Psoas muscle (tissue), 8 donors: ENCODE data around the gene L1CAM. TPM values are rescaled to one million over a fixed set of nuclear protein-coding genes. Genes with fewer than 3 reads are reported as not detected.

ENCODE experiments used
- ATAC-seq, 4 donors: fragments of 200-7000 bp; cut with Tn5 transposase; one replicate each; pipeline ENCODE4 v1.9.1; 2020; ENCODE audit warnings: moderate library complexity in 3 of 4, mild to moderate bottlenecking in 2 of 4
- DNase-seq, 2 donors: peaks; one replicate each; pipeline ENCODE4 v3.0.0-alpha.2; 2020
- H3K27ac ChIP-seq: fragments of 200-600 bp; one replicate; pipeline ENCODE4 v1.8.0; 2022
- H3K27me3 ChIP-seq, 3 donors: fragments of 200-600 bp in 1 of 3; one replicate each; pipeline versions ENCODE4 v1.6.1 to v1.8.0; 2013 to 2022; ENCODE audit warnings: low read length in 2 of 3, mild to moderate bottlenecking in 2 of 3, moderate library complexity in 1 of 3; ENCODE audit not compliant: insufficient read depth in 3 of 3
- H3K36me3 ChIP-seq, 2 donors: fragments of 200-600 bp in 1 of 2; one replicate each; pipeline versions ENCODE4 v1.6.1 to v1.8.0; 2013 to 2022; ENCODE audit warnings: low read depth in 1 of 2, mild to moderate bottlenecking in 1 of 2, moderate library complexity in 1 of 2; ENCODE audit not compliant: insufficient read depth in 1 of 2
- H3K4me1 ChIP-seq: fragments of 200-600 bp; one replicate; pipeline ENCODE4 v1.8.0; 2022
- H3K4me3 ChIP-seq: fragments of 200-600 bp; one replicate; pipeline ENCODE4 v1.8.0; 2022; ENCODE audit warnings: mild to moderate bottlenecking
- H3K9me3 ChIP-seq: fragments of 200-600 bp; one replicate; pipeline ENCODE4 v1.8.0; 2022
- WGBS, 3 donors: extraction: QIAGEN DNeasy Blood & Tissue Kit; methylation state at CpG; one replicate each; pipeline versions ENCODE4 v1.1.6 to v1.1.7; 2013; 5-methylcytosine and 5-hydroxymethylcytosine counted together
- intact Hi-C, 2 donors: fragments of 100-400 bp; cut with DNase I; formaldehyde crosslinking; loops; one replicate each; pipeline versions ENCODE4 v1.11.0 to v1.14.2; 2022
- polyA plus RNA-seq, 3 donors: library from polyadenylated mRNA; stranded (reverse); fragments of 200-250 nt; gene quantifications; one replicate each; pipeline ENCODE4 v1.2.3, GENCODE V29; 2013
- total RNA-seq, 4 donors: library from RNA; stranded (reverse); fragmentation: NEBNext Ultra II Directional in 2 of 4; extraction: Animal tissue kit (Norgen Biotek cat#: 25700) in 2 of 4; gene quantifications; one replicate each; pipeline versions ENCODE4 v1.2.1 to v1.2.4, GENCODE V29; 2021 to 2023
- TF ChIP-seq, protein P1 (sequence below): fragments of 200-600 bp; IDR thresholded peaks from one replicate; pipeline ENCODE4 v1.8.0; 2022; ENCODE audit warnings: antibody characterized with exemption
- donor health status: healthy with polysubstance abuse.
- donor health status: DM: no; HTN: no; CAD: no; lungs with moderate emphysema.
- donor health status: Bipolar disorder and iron deficiency.
- donor health status: healthy.
- donor health status: DM: yes; HTN: yes; CAD: no.
- donor health status: DM: no; HTN: no; CAD: no.
- donor health status: DM: no; HTN: no; CAD: no.
- donor health status: DM: yes; HTN: yes; CAD: no.

L1CAM gene
- total and polyA plus RNA-seq, 7 donors: 0.22 to 1.5 (median 0.46) TPM

DNA sequence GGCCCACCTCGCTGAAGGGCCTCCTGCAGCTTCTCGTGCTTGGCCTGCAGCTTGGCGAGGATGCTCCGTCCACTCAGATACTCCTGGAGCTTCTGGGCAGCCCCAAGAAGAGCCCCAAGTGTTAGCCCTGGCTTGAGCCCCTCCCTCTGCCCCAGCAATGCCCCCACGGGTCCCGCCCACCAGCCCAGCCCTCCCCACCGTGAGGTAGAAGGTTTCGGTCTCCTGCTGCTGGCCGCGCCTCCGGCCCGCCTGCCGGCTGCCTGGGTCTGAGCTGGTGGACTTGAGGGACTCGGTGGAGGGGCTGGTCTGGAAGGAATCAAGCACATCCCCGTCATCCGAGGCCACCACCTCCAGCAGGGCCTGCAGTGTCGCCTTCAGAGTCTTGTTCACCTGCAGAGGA is 27.2 kb upstream of the L1CAM start:
- no peaks in the 10 kb centered on the region for H3K36me3 ChIP-seq
- H3K27me3 ChIP-seq: peaks cover 0 to 23% (median 1%) of the 10 kb centered on the region in 3 donors
- no peak for ATAC-seq
- TF ChIP-seq, protein P1, sequence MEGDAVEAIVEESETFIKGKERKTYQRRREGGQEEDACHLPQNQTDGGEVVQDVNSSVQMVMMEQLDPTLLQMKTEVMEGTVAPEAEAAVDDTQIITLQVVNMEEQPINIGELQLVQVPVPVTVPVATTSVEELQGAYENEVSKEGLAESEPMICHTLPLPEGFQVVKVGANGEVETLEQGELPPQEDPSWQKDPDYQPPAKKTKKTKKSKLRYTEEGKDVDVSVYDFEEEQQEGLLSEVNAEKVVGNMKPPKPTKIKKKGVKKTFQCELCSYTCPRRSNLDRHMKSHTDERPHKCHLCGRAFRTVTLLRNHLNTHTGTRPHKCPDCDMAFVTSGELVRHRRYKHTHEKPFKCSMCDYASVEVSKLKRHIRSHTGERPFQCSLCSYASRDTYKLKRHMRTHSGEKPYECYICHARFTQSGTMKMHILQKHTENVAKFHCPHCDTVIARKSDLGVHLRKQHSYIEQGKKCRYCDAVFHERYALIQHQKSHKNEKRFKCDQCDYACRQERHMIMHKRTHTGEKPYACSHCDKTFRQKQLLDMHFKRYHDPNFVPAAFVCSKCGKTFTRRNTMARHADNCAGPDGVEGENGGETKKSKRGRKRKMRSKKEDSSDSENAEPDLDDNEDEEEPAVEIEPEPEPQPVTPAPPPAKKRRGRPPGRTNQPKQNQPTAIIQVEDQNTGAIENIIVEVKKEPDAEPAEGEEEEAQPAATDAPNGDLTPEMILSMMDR: no peak
- no peak for DNase-seq
- intact Hi-C loops: no loop called here
- WGBS, 3 donors: 66 to 75% (median 74%) methylated on average over 13 to 17 of the region's 17 CpGs
- H3K27ac ChIP-seq: no peak overlapping the region
- H3K9me3 ChIP-seq: no peaks in the 10 kb centered on the region
- no peak overlapping the region for H3K4me3 ChIP-seq
- no peaks in the 10 kb centered on the region for H3K4me1 ChIP-seq

DNA sequence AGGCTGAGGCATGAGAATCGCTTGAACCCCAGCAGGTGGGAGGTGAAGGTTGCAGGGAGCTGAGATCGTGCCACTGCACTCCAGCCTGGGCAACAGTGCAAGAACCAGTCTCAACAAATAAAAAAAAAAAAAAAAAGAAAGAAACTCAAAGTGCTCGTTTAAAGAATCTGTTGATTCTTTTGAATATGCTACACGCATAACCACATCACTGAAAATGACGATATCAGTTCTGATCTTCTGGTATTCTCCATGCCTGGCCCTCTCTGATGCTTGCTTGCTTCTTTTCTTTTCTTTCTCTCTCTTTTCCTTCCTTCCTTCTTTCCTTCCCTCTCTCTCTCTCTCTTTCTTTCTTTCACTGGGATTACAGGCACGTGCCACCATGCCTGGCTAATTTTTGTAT is 25.8 kb upstream of the L1CAM start:
- ATAC-seq: no peak
- DNase-seq: no peak
- peaks cover 0 to 26% (median 1%) of the 10 kb centered on the region in 3 donors for H3K27me3 ChIP-seq
- no peaks in the 10 kb centered on the region for H3K36me3 ChIP-seq
- H3K9me3 ChIP-seq: no peaks in the 10 kb centered on the region
- no peak overlapping the region for H3K27ac ChIP-seq
- intact Hi-C loops: no loop called here
- TF ChIP-seq, protein P1: no peak
- WGBS, 3 donors: 80 to 89% (median 84%) methylated on average over 6 of the region's 6 CpGs
- H3K4me3 ChIP-seq: no peak overlapping the region
- no peaks in the 10 kb centered on the region for H3K4me1 ChIP-seq

- TF ChIP-seq, protein P1: no peak
- Histone ChIP-seq H3K4me1 (no peaks in the 10 kb centered on the region), H3K9me3 (no peaks in the 10 kb centered on the region), H3K27ac (no peak overlapping the region), H3K36me3 (no peaks in the 10 kb centered on the region), H3K4me3 (no peak overlapping the region), H3K27me3 (peaks cover 0 to 39% (median 1%) of the 10 kb centered on the region in 3 donors)
- DNase-seq (no peak), ATAC-seq (no peak)
- intact Hi-C loops: no loop called here
- WGBS, 3 donors: 92 to 99% (median 96%) methylated on average over 13 to 22 of the region's 22 CpGs
These were observed 24.5 kb upstream of the L1CAM start for GRCh38 chrX:153910446-153910845.

- TF ChIP-seq, protein P1: no peak
- Histone ChIP-seq H3K27me3 (peaks cover 0 to 43% (median 1%) of the 10 kb centered on the region in 3 donors), H3K27ac (no peak overlapping the region), H3K4me1 (no peaks in the 10 kb centered on the region), H3K9me3 (no peaks in the 10 kb centered on the region), H3K36me3 (no peaks in the 10 kb centered on the region), H3K4me3 (no peak overlapping the region)
- 93 to 100% (median 93%) methylated on average over 8 to 25 of the region's 25 CpGs for WGBS, 3 donors
- ATAC-seq: no peak
- intact Hi-C loops: no loop called here
- no peak for DNase-seq
These were observed 24.0 kb upstream of the L1CAM start for GRCh38 chrX:153909980-153910360.
